HEK293 (cell line): ENCODE results near the gene IL11.

Experiments
- HOXC10 ChIP-seq: sonication (generic); formaldehyde crosslinking; IDR thresholded peaks from 2 replicates; pipeline ENCODE4 v1.8.1; 2023; ENCODE audit warnings: mild to moderate bottlenecking, missing genetic modification reagents
- KLF10 ChIP-seq: fragments of 450-650 bp; IDR thresholded peaks from 2 replicates; pipeline ENCODE4 v1.5.1; 2018; ENCODE audit warnings: missing biosample characterization, mild to moderate bottlenecking, missing genetic modification characterization
- KLF7 ChIP-seq: fragments of 450-650 bp; formaldehyde crosslinking; IDR thresholded peaks from 2 replicates; pipeline ENCODE4 v1.5.1; 2016; ENCODE audit warnings: missing biosample characterization, missing genetic modification characterization, borderline replicate concordance
- ZNF23 ChIP-seq: fragments of 450-650 bp; formaldehyde crosslinking; IDR thresholded peaks from 2 replicates; pipeline ENCODE4 v1.5.1; 2016; ENCODE audit warnings: missing biosample characterization, missing genetic modification characterization, borderline replicate concordance
- ZNF248 ChIP-seq: fragments of 450-650 bp; formaldehyde crosslinking; IDR thresholded peaks from 2 replicates; pipeline ENCODE4 v1.5.1; 2017; ENCODE audit warnings: missing biosample characterization, missing genetic modification characterization
- ZNF335 ChIP-seq: fragments of 450-650 bp; formaldehyde crosslinking; conservative IDR thresholded peaks from 2 replicates; pipeline ENCODE4 v1.5.1; 2016; ENCODE audit warnings: missing biosample characterization, missing genetic modification characterization
- ZNF341 ChIP-seq: fragments of 450-650 bp; formaldehyde crosslinking; IDR thresholded peaks from 2 replicates; pipeline ENCODE4; 2016; ENCODE audit warnings: low read depth, missing biosample characterization, missing genetic modification characterization
- ZNF354C ChIP-seq: fragments of 450-650 bp; formaldehyde crosslinking; IDR thresholded peaks from 2 replicates; pipeline ENCODE4 v1.5.1; 2016; ENCODE audit warnings: missing biosample characterization, missing genetic modification characterization, low read depth, borderline replicate concordance
- ZNF394 ChIP-seq: fragments of 450-650 bp; formaldehyde crosslinking; IDR thresholded peaks from 2 replicates; pipeline ENCODE4 v1.5.1; 2016; ENCODE audit warnings: missing biosample characterization, missing genetic modification characterization, mild to moderate bottlenecking, moderate library complexity, borderline replicate concordance
- ZNF624 ChIP-seq: fragments of 450-650 bp; formaldehyde crosslinking; IDR thresholded peaks from 2 replicates; pipeline ENCODE4 v1.5.1; 2017; ENCODE audit warnings: missing biosample characterization, missing genetic modification characterization
- ZNF701 ChIP-seq: fragments of 450-650 bp; formaldehyde crosslinking; IDR thresholded peaks from 2 replicates; pipeline ENCODE4 v1.5.1; 2016; ENCODE audit warnings: missing biosample characterization, missing genetic modification characterization
- ZNF830 ChIP-seq: fragments of 450-650 bp; IDR thresholded peaks from 2 replicates; pipeline ENCODE4 v1.5.0; 2018; ENCODE audit warnings: missing biosample characterization, missing genetic modification characterization, low read depth, mild to moderate bottlenecking, moderate library complexity
- TF ChIP-seq, protein P1 (sequence below): fragments of 450-650 bp; formaldehyde crosslinking; conservative IDR thresholded peaks from 2 replicates; pipeline ENCODE4 v1.5.1; 2016; ENCODE audit warnings: low read depth, missing biosample characterization, missing genetic modification characterization
- TF ChIP-seq, protein P2 (sequence below): sonication (generic); formaldehyde crosslinking; IDR thresholded peaks from 2 replicates; pipeline ENCODE4 v1.8.1; 2022; ENCODE audit warnings: mild to moderate bottlenecking, moderate library complexity, missing genetic modification reagents
- TF ChIP-seq, protein P3 (sequence below): fragments of 450-650 bp; formaldehyde crosslinking; IDR thresholded peaks from 2 replicates; pipeline ENCODE4 v1.5.1; 2016; ENCODE audit warnings: missing biosample characterization, missing genetic modification characterization
- TF ChIP-seq, protein P4 (sequence below): fragments of 450-650 bp; formaldehyde crosslinking; IDR thresholded peaks from 2 replicates; pipeline ENCODE4 v1.5.1; 2016; ENCODE audit warnings: missing biosample characterization, missing genetic modification characterization, borderline replicate concordance
- TF ChIP-seq, protein P5 (sequence below): fragments of 450-650 bp; formaldehyde crosslinking; IDR thresholded peaks from 2 replicates; pipeline ENCODE4 v1.5.1; 2016; ENCODE audit warnings: missing biosample characterization, missing genetic modification characterization
- TF ChIP-seq, protein P6 (sequence below): fragments of 450-650 bp; formaldehyde crosslinking; IDR thresholded peaks from 2 replicates; pipeline ENCODE4 v1.5.1; 2016; ENCODE audit warnings: missing biosample characterization, missing genetic modification characterization
- TF ChIP-seq, protein P7 (sequence below): fragments of 450-650 bp; IDR thresholded peaks from 2 replicates; pipeline ENCODE4 v1.5.1; 2018; ENCODE audit warnings: missing biosample characterization, missing genetic modification characterization
- TF ChIP-seq, protein P8 (sequence below): fragments of 450-650 bp; formaldehyde crosslinking; IDR thresholded peaks from 2 replicates; pipeline ENCODE4 v1.5.1; 2016; ENCODE audit warnings: missing biosample characterization, missing genetic modification characterization

Gene IL11

DNA sequence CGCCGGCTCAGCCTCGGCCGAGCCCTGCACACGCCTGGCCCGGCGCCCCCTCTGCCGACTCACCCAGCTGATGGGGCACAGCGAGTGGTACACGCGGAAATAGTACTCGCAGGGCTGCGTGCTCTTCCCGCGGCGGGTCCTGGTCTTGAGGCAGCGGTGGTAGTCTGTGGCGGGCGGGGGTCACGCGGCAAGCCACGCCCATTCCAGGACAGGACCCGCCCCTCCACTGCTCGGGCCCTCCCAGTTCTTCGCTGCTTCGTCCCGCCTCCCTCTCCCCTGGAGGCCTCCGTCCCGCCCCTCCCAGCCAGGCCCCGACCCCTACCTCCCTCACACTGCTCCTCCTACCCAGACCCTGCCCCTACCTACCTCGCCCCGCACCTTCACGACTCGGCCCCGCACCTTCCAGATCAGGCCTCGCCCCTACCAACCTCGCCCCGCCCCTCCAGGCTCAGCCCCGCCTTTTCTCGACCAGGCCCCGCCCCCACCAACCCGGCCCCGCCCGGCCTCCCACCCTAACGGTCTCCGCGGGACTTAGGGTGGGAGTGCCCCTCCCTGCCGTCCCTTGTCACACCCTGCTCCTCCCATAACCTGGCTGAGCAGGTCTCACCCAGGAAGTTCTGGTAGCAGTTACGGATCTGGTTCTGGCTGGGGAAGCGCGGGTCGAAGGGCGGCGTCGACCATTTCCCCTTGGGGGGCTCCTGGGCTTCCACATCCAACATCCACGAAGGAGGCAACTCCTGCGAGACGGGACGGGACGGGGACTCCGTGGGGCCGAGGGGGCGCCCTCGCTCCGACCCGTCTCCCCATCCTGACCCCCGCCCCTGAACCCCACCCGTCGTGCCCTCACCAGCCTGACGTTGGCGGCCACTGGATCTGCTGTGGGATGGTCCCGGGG, 16.2 kb downstream of the IL11 start (continued):
- TF ChIP-seq, protein P1, sequence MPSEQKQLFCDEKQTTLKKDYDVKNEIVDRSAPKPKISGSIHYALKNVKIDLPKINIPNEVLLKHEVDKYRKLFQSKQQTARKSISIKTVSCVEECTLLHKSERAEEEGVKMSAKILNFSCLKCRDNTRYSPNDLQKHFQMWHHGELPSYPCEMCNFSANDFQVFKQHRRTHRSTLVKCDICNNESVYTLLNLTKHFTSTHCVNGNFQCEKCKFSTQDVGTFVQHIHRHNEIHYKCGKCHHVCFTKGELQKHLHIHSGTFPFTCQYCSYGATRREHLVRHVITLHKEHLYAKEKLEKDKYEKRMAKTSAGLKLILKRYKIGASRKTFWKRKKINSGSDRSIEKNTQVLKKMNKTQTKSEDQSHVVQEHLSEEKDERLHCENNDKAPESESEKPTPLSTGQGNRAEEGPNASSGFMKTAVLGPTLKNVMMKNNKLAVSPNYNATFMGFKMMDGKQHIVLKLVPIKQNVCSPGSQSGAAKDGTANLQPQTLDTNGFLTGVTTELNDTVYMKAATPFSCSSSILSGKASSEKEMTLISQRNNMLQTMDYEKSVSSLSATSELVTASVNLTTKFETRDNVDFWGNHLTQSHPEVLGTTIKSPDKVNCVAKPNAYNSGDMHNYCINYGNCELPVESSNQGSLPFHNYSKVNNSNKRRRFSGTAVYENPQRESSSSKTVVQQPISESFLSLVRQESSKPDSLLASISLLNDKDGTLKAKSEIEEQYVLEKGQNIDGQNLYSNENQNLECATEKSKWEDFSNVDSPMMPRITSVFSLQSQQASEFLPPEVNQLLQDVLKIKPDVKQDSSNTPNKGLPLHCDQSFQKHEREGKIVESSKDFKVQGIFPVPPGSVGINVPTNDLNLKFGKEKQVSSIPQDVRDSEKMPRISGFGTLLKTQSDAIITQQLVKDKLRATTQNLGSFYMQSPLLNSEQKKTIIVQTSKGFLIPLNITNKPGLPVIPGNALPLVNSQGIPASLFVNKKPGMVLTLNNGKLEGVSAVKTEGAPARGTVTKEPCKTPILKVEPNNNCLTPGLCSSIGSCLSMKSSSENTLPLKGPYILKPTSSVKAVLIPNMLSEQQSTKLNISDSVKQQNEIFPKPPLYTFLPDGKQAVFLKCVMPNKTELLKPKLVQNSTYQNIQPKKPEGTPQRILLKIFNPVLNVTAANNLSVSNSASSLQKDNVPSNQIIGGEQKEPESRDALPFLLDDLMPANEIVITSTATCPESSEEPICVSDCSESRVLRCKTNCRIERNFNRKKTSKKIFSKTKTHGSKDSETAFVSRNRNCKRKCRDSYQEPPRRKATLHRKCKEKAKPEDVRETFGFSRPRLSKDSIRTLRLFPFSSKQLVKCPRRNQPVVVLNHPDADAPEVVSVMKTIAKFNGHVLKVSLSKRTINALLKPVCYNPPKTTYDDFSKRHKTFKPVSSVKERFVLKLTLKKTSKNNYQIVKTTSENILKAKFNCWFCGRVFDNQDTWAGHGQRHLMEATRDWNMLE (tag by site-specific recombination), result no peak
- TF ChIP-seq KLF7 (tag by site-specific recombination) (no peak; the same call in 1 of the 2 replicates), HOXC10 (CRISPR knock-in tag) (no peak), ZNF394 (tag by site-specific recombination) (no peak), ZNF701 (tag by site-specific recombination) (no peak), ZNF830 (tag by site-specific recombination) (no peak), ZNF354C (tag by site-specific recombination) (no peak), ZNF341 (tag by site-specific recombination) (0 out of 2 replicates have a peak, but pooled peaks have one; percentile 46), ZNF335 (tag by site-specific recombination) (peak; percentile 66), ZNF248 (tag by site-specific recombination) (no peak), KLF10 (tag by site-specific recombination) (no peak), ZNF23 (tag by site-specific recombination) (no peak), ZNF624 (tag by site-specific recombination) (no peak)
- TF ChIP-seq, protein P2, sequence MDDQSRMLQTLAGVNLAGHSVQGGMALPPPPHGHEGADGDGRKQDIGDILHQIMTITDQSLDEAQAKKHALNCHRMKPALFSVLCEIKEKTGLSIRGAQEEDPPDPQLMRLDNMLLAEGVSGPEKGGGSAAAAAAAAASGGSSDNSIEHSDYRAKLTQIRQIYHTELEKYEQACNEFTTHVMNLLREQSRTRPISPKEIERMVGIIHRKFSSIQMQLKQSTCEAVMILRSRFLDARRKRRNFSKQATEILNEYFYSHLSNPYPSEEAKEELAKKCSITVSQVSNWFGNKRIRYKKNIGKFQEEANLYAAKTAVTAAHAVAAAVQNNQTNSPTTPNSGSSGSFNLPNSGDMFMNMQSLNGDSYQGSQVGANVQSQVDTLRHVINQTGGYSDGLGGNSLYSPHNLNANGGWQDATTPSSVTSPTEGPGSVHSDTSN, result no peak; the same call in 1 of the 2 replicates
- TF ChIP-seq, protein P3, sequence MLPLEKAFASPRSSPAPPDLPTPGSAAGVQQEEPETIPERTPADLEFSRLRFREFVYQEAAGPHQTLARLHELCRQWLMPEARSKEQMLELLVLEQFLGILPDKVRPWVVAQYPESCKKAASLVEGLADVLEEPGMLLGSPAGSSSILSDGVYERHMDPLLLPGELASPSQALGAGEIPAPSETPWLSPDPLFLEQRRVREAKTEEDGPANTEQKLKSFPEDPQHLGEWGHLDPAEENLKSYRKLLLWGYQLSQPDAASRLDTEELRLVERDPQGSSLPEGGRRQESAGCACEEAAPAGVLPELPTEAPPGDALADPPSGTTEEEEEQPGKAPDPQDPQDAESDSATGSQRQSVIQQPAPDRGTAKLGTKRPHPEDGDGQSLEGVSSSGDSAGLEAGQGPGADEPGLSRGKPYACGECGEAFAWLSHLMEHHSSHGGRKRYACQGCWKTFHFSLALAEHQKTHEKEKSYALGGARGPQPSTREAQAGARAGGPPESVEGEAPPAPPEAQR (tag by site-specific recombination), result no peak
- TF ChIP-seq, protein P4, sequence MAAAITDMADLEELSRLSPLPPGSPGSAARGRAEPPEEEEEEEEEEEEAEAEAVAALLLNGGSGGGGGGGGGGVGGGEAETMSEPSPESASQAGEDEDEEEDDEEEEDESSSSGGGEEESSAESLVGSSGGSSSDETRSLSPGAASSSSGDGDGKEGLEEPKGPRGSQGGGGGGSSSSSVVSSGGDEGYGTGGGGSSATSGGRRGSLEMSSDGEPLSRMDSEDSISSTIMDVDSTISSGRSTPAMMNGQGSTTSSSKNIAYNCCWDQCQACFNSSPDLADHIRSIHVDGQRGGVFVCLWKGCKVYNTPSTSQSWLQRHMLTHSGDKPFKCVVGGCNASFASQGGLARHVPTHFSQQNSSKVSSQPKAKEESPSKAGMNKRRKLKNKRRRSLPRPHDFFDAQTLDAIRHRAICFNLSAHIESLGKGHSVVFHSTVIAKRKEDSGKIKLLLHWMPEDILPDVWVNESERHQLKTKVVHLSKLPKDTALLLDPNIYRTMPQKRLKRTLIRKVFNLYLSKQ (tag by site-specific recombination), result no peak
- TF ChIP-seq, protein P5, sequence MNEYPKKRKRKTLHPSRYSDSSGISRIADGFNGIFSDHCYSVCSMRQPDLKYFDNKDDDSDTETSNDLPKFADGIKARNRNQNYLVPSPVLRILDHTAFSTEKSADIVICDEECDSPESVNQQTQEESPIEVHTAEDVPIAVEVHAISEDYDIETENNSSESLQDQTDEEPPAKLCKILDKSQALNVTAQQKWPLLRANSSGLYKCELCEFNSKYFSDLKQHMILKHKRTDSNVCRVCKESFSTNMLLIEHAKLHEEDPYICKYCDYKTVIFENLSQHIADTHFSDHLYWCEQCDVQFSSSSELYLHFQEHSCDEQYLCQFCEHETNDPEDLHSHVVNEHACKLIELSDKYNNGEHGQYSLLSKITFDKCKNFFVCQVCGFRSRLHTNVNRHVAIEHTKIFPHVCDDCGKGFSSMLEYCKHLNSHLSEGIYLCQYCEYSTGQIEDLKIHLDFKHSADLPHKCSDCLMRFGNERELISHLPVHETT, result no peak
- TF ChIP-seq, protein P6, sequence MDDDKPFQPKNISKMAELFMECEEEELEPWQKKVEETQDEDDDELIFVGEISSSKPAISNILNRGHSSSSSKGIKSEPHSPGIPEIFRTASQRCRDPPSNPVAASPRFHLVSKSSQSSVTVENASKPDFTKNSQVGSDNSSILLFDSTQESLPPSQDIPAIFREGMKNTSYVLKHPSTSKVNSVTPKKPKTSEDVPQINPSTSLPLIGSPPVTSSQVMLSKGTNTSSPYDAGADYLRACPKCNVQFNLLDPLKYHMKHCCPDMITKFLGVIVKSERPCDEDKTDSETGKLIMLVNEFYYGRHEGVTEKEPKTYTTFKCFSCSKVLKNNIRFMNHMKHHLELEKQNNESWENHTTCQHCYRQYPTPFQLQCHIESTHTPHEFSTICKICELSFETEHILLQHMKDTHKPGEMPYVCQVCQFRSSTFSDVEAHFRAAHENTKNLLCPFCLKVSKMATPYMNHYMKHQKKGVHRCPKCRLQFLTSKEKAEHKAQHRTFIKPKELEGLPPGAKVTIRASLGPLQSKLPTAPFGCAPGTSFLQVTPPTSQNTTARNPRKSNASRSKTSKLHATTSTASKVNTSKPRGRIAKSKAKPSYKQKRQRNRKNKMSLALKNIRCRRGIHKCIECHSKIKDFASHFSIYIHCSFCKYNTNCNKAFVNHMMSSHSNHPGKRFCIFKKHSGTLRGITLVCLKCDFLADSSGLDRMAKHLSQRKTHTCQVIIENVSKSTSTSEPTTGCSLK (tag by site-specific recombination), result no peak
- TF ChIP-seq, protein P7, sequence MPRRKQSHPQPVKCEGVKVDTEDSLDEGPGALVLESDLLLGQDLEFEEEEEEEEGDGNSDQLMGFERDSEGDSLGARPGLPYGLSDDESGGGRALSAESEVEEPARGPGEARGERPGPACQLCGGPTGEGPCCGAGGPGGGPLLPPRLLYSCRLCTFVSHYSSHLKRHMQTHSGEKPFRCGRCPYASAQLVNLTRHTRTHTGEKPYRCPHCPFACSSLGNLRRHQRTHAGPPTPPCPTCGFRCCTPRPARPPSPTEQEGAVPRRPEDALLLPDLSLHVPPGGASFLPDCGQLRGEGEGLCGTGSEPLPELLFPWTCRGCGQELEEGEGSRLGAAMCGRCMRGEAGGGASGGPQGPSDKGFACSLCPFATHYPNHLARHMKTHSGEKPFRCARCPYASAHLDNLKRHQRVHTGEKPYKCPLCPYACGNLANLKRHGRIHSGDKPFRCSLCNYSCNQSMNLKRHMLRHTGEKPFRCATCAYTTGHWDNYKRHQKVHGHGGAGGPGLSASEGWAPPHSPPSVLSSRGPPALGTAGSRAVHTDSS (tag by site-specific recombination), result no peak
- TF ChIP-seq, protein P8, sequence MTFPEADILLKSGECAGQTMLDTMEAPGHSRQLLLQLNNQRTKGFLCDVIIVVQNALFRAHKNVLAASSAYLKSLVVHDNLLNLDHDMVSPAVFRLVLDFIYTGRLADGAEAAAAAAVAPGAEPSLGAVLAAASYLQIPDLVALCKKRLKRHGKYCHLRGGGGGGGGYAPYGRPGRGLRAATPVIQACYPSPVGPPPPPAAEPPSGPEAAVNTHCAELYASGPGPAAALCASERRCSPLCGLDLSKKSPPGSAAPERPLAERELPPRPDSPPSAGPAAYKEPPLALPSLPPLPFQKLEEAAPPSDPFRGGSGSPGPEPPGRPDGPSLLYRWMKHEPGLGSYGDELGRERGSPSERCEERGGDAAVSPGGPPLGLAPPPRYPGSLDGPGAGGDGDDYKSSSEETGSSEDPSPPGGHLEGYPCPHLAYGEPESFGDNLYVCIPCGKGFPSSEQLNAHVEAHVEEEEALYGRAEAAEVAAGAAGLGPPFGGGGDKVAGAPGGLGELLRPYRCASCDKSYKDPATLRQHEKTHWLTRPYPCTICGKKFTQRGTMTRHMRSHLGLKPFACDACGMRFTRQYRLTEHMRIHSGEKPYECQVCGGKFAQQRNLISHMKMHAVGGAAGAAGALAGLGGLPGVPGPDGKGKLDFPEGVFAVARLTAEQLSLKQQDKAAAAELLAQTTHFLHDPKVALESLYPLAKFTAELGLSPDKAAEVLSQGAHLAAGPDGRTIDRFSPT (tag by site-specific recombination), result peak; percentile 42
